Glutamatergic neuron (in vitro differentiated cells): ENCODE measurements around the gene SOX18. TPM values are rescaled to one million over a fixed set of nuclear protein-coding genes. Genes with fewer than 3 reads are reported as not detected.
"Not testable (repeated sequence)": the region's sequence is repeated elsewhere in the genome, so short reads cannot be mapped to it uniquely, and the experiment has no call there.

Source experiments
- DNase-seq: peaks from one replicate; pipeline ENCODE4 v3.0.0; 2022
- H3K27ac Mint-ChIP-seq: one replicate; pipeline ENCODE4 v1.8.0; 2020; ENCODE audit warnings: mild to moderate bottlenecking, mixed read lengths, inconsistent platforms; ENCODE audit not compliant: unreplicated experiment
- H3K27me3 Mint-ChIP-seq: one replicate; pipeline ENCODE4 v1.8.0; 2020; ENCODE audit warnings: mild to moderate bottlenecking, moderate library complexity, mixed read lengths, inconsistent platforms; ENCODE audit not compliant: unreplicated experiment
- H3K36me3 Mint-ChIP-seq: one replicate; pipeline ENCODE4 v1.8.0; 2020; ENCODE audit warnings: mild to moderate bottlenecking, mixed read lengths, inconsistent platforms; ENCODE audit not compliant: unreplicated experiment
- H3K4me1 Mint-ChIP-seq: one replicate; pipeline ENCODE4 v1.8.0; 2020; ENCODE audit warnings: mild to moderate bottlenecking, low read depth, mixed read lengths, inconsistent platforms; ENCODE audit not compliant: unreplicated experiment
- H3K4me3 Mint-ChIP-seq: one replicate; pipeline ENCODE4 v1.8.0; 2020; ENCODE audit warnings: mild to moderate bottlenecking, mixed read lengths, inconsistent platforms; ENCODE audit not compliant: unreplicated experiment
- H3K9me3 Mint-ChIP-seq: one replicate; pipeline ENCODE4 v1.8.0; 2020; ENCODE audit warnings: mild to moderate bottlenecking, moderate library complexity, mixed read lengths, inconsistent platforms; ENCODE audit not compliant: unreplicated experiment
- CTCF ChIP-seq: fragments of 200-600 bp; sonication (generic); IDR thresholded peaks from one replicate; pipeline ENCODE4 v1.5.0; 2021; ENCODE audit not compliant: partially characterized antibody, unreplicated experiment
- total RNA-seq: library from RNA; stranded (reverse); fragmentation: NEBNext Ultra II Directional; extraction: Animal tissue kit (Norgen Biotek cat#: 25700); gene quantifications from one replicate; pipeline ENCODE4 v1.2.1, GENCODE V29; 2021; ENCODE audit not compliant: unreplicated experiment

The SOX18 gene
- total RNA-seq, 1 donor from 2014 or later, result 0.66 TPM

- Mint-ChIP-seq H3K27ac (no peak overlapping the region), H3K27me3 (peaks cover 29% of the 10 kb centered on the region), H3K36me3 (peaks cover 14% of the 10 kb centered on the region), H3K4me3 (no peak overlapping the region), H3K4me1 (peaks cover 16% of the 10 kb centered on the region), H3K9me3 (peaks cover 22% of the 10 kb centered on the region)
- peak; percentile 66 for DNase-seq
- TF ChIP-seq CTCF, result no peak
These were observed 43.6 kb upstream of the SOX18 start for GRCh38 chr20:64093013-64093503.

- no peak for TF ChIP-seq CTCF
- H3K36me3 Mint-ChIP-seq, result peaks cover 14% of the 10 kb centered on the region
These were observed 43.0 kb upstream of the SOX18 start for GRCh38 chr20:64092258-64093012.

GRCh38 chr20:64091770-64092169 is 42.3 kb upstream of the SOX18 start:
- DNase-seq, result peak; percentile 68
- peaks cover 30% of the 10 kb centered on the region for H3K27me3 Mint-ChIP-seq
- H3K4me3 Mint-ChIP-seq, result peak overlapping the region; percentile 83
- H3K4me1 Mint-ChIP-seq, result peaks cover 16% of the 10 kb centered on the region
- H3K27ac Mint-ChIP-seq, result peak overlapping the region; percentile 46
- TF ChIP-seq CTCF, result no peak
- peaks cover 11% of the 10 kb centered on the region for H3K36me3 Mint-ChIP-seq
- H3K9me3 Mint-ChIP-seq, result peaks cover 24% of the 10 kb centered on the region

More at GRCh38 chr20:64092258-64093012, 43.0 kb upstream of the SOX18 start:
- Mint-ChIP-seq H3K27ac (peak overlapping the region; percentile 72), H3K4me3 (peak overlapping the region; percentile 77), H3K9me3 (peaks cover 24% of the 10 kb centered on the region), H3K4me1 (peaks cover 16% of the 10 kb centered on the region), H3K27me3 (peaks cover 32% of the 10 kb centered on the region)
- no peak for DNase-seq

- Mint-ChIP-seq H3K9me3 (peaks cover 28% of the 10 kb centered on the region), H3K27ac (peak overlapping the region; percentile 46), H3K4me3 (peak overlapping the region; percentile 83), H3K4me1 (peaks cover 16% of the 10 kb centered on the region), H3K36me3 (peaks cover 13% of the 10 kb centered on the region), H3K27me3 (peaks cover 30% of the 10 kb centered on the region)
- TF ChIP-seq CTCF, result no peak
- no peak for DNase-seq
These were observed 41.9 kb upstream of the SOX18 start for GRCh38 chr20:64091340-64091739.

GRCh38 chr20:64090165-64090564 is 40.7 kb upstream of the SOX18 start:
- H3K9me3 Mint-ChIP-seq, result peaks cover 29% of the 10 kb centered on the region
- peaks cover 16% of the 10 kb centered on the region for H3K4me1 Mint-ChIP-seq
- H3K27me3 Mint-ChIP-seq, result peaks cover 29% of the 10 kb centered on the region
- peak overlapping the region; percentile 46 for H3K4me3 Mint-ChIP-seq
- peak overlapping the region; percentile 74 for H3K27ac Mint-ChIP-seq
- no peak for TF ChIP-seq CTCF
- DNase-seq, result peak; percentile 75
- peaks cover 16% of the 10 kb centered on the region for H3K36me3 Mint-ChIP-seq

GRCh38 chr20:64088586-64088985 is 39.1 kb upstream of the SOX18 start:
- Mint-ChIP-seq H3K27me3 (peaks cover 33% of the 10 kb centered on the region), H3K4me1 (peaks cover 19% of the 10 kb centered on the region), H3K27ac (peak overlapping the region; percentile 7), H3K36me3 (peaks cover 16% of the 10 kb centered on the region), H3K9me3 (peaks cover 32% of the 10 kb centered on the region)
- DNase-seq, H3K4me3 Mint-ChIP-seq: not testable (repeated sequence)

- Mint-ChIP-seq H3K36me3 (peaks cover 16% of the 10 kb centered on the region), H3K9me3 (peaks cover 29% of the 10 kb centered on the region), H3K4me1 (peaks cover 16% of the 10 kb centered on the region), H3K27me3 (peaks cover 30% of the 10 kb centered on the region)
- H3K27ac Mint-ChIP-seq, H3K4me3 Mint-ChIP-seq, DNase-seq: not testable (repeated sequence)
These were observed 37.9 kb upstream of the SOX18 start for GRCh38 chr20:64087226-64087825.
